Measurements from ENCODE around the gene DXO. TPM values are rescaled to one million over a fixed set of nuclear protein-coding genes. Genes with fewer than 3 reads are reported as not detected.

The DXO gene
- total RNA-seq, 4 donors from 2014 or later = 12.3 to 17.4 (median 14.6) TPM

DNA sequence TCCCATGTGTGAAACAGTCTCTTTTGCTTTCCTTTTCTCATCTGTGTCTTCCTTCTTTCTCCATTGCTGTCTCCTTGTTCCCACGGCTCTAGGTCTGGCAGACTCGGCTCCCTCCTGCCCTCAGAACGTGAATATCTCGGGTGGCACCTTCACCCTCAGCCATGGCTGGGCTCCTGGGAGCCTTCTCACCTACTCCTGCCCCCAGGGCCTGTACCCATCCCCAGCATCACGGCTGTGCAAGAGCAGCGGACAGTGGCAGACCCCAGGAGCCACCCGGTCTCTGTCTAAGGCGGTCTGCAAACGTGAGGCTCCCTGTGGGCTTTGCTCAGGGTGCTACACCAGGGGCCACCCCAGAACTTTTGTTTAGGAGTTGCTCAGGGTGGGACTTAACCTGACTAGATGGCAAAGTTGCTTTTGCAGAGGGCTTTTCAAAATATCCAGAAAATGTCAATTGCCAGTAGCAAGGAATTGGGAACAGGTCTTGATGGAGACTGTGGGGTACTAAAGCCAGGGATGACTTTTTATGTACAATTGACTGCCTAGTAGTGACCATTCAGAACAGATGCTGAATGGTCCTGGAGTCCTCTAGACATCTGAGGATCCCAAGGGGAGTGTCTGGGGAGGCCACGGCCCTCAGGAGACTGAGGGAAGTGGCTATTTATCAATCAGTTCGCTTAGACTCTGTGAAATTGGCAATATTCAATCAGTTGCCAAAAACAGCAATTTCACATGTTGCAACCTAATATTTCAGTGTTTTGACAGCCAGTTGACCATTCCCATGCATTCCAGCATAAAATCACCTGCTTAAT lies 43.9 kb downstream of the DXO start:
- no peaks in the 10 kb centered on the region for H3K36me3 ChIP-seq
- H3K27ac ChIP-seq = no peak overlapping the region
- 61 to 63% methylated on average over 4 to 6 of the region's 11 CpGs for WGBS, 2 donors (ENCODE audit: low coverage in 1 of 2)
- peaks cover 23% of the 10 kb centered on the region for H3K27me3 ChIP-seq
- TF ChIP-seq, protein P1, sequence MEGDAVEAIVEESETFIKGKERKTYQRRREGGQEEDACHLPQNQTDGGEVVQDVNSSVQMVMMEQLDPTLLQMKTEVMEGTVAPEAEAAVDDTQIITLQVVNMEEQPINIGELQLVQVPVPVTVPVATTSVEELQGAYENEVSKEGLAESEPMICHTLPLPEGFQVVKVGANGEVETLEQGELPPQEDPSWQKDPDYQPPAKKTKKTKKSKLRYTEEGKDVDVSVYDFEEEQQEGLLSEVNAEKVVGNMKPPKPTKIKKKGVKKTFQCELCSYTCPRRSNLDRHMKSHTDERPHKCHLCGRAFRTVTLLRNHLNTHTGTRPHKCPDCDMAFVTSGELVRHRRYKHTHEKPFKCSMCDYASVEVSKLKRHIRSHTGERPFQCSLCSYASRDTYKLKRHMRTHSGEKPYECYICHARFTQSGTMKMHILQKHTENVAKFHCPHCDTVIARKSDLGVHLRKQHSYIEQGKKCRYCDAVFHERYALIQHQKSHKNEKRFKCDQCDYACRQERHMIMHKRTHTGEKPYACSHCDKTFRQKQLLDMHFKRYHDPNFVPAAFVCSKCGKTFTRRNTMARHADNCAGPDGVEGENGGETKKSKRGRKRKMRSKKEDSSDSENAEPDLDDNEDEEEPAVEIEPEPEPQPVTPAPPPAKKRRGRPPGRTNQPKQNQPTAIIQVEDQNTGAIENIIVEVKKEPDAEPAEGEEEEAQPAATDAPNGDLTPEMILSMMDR (IDR thresholded peaks at IDR 0.05) = no peak
- no peak for TF ChIP-seq POLR2A (IDR thresholded peaks at IDR 0.05)
- no peak for TF ChIP-seq EP300 (IDR thresholded peaks at IDR 0.05)
- no peak for TF ChIP-seq POLR2AphosphoS5 (IDR thresholded peaks at IDR 0.05)
- ATAC-seq = no peak
- no peaks in the 10 kb centered on the region for H3K4me1 ChIP-seq
- H3K9me3 ChIP-seq = no peaks in the 10 kb centered on the region
- peak overlapping the region in 1 of 2 donors; percentile 29 for H3K4me3 ChIP-seq

DNA sequence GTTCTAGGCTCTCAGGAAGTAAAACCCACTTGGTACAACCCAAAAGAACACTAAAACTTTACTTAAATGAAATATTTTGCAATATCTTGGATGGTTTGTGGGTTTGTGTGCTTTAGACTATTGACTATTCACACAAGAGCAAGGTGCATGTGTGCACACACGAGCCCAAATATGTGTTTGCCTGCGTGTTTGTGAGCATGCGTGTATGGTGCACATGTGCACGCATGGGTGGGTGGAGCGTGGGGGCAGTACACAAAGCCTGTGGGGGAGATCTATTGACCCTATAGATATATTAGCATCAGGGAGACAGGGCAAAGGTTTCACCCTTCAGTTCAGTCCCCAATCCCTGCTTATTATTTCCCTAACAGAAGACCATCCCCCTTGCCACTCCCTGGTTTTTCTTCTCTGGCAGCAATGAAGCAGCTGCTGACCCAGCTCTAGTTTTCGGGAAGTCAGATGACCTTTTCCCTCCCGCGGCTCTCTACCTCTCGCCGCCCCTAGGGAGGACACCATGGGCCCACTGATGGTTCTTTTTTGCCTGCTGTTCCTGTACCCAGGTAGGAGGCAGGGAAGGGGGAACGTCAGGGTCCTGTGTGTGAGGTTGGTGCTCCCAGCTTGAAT lies 44.6 kb downstream of the DXO start, which contains the start of gene C2:
Gene C2 (plus strand): TSS at position 476 of the 621 bp plus-strand sequence. CDS start 36 bp downstream, at position 512.
- WGBS, 2 donors (ENCODE audit: low coverage in 1 of 2) = 30 to 49% methylated on average over 2 to 10 of the region's 11 CpGs
- no peaks in the 10 kb centered on the region for H3K36me3 ChIP-seq
- TF ChIP-seq POLR2AphosphoS5 (IDR thresholded peaks at IDR 0.05) (no peak), POLR2A (IDR thresholded peaks at IDR 0.05) (no peak), EP300 (IDR thresholded peaks at IDR 0.05) (no peak)
- TF ChIP-seq, protein P1 (IDR thresholded peaks at IDR 0.05) = no peak
- no peaks in the 10 kb centered on the region for H3K9me3 ChIP-seq
- no peaks in the 10 kb centered on the region for H3K4me1 ChIP-seq
- no peak for ATAC-seq
- H3K27me3 ChIP-seq = peaks cover 23% of the 10 kb centered on the region
- H3K4me3 ChIP-seq = peak within 1 kb of the TSS in 1 of 2 donors; percentile 29
- H3K27ac ChIP-seq = no peak within 1 kb of the TSS

DNA sequence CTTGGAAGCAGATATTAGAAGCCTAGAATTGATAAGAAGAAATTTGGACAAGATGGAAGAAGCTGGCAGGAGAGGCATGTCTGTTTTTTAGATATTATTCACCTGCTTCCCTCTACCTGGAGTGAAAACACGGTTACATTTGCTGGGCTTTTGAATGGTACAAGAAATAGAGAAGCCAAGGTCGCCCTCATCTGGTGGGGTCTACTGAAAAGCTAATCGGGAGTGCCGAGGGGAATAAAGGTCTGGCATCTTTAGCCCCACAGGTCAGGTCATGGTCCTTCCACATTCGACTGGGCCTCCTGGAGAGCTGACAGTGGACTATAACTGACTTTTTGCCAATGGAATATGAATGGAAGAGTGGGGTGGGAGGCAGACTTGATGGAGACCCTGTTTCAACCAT lies 49.0 kb downstream of the DXO start:
- WGBS, 2 donors (ENCODE audit: low coverage in 1 of 2) = 3 to 15% methylated on average over 4 to 5 of the region's 5 CpGs
- H3K4me3 ChIP-seq = no peak overlapping the region
- no peaks in the 10 kb centered on the region for H3K36me3 ChIP-seq
- no peak overlapping the region for H3K27ac ChIP-seq
- no peaks in the 10 kb centered on the region for H3K4me1 ChIP-seq
- no peaks in the 10 kb centered on the region for H3K27me3 ChIP-seq
- TF ChIP-seq, protein P1 (IDR thresholded peaks at IDR 0.05) = peak in 1 of 4 experiments; percentile 15
- TF ChIP-seq POLR2AphosphoS5 (IDR thresholded peaks at IDR 0.05) = no peak
- no peak for ATAC-seq
- no peaks in the 10 kb centered on the region for H3K9me3 ChIP-seq

DNA sequence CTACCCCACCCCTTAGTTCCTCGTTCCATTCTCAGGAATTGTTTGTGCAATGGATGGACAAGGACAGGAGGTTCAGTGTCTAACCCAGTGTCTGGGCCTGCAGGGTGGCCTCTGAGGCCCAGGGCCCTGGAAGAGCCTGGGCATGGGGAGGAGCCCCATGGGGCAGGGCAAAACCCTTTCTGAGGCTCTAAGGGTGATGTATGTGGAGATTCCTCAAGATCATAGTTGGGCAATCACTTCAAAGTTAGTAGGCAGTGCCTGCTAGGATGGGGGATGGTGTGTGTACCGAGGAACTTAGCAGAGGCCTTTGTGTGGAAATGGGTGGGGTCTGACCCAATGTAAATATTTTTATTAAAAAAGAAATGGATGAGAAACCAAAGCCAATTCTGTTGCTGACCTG lies 51.1 kb downstream of the DXO start:
- Histone ChIP-seq H3K4me1 (no peaks in the 10 kb centered on the region), H3K27ac (no peak overlapping the region), H3K27me3 (no peaks in the 10 kb centered on the region), H3K4me3 (no peak overlapping the region), H3K9me3 (no peaks in the 10 kb centered on the region), H3K36me3 (no peaks in the 10 kb centered on the region)
- ATAC-seq = no peak
- TF ChIP-seq, protein P1 (IDR thresholded peaks at IDR 0.05) = no peak
- TF ChIP-seq EP300 (IDR thresholded peaks at IDR 0.05) = no peak
- TF ChIP-seq POLR2AphosphoS5 (IDR thresholded peaks at IDR 0.05) = no peak
- TF ChIP-seq POLR2A (IDR thresholded peaks at IDR 0.05) = no peak
- 17 to 43% methylated on average over 1 of the region's 2 CpGs for WGBS, 2 donors (ENCODE audit: low coverage in 1 of 2)

Small RNA genes lying within 50 kb of the gene (small RNA-seq; reads per million reads assigned to genes)
- gene AL645922.1 = 0 reads per million in 4 donors

Other genes with a start within 250 kb of the DXO start
- under 1 TPM in 1 of 4 donors, not detected in 3; 0.54 TPM for gene MPIG6B, start 248.8 kb downstream of the DXO start, total RNA-seq
- gene DDAH2, start 242.8 kb downstream of the DXO start, total RNA-seq = 100 to 1,000 TPM in 2 of 4 donors, 10 to 100 TPM in 2; 75.6 to 127 (median 99.0) TPM
- 100 to 1,000 TPM; 191 to 427 (median 276) TPM for gene CLIC1, start 235.6 kb downstream of the DXO start, total RNA-seq
- gene MSH5, start 232.1 kb downstream of the DXO start, total RNA-seq = 10 to 100 TPM in 1 of 4 donors, 1 to 10 TPM in 3; 1.9 to 12.7 (median 6.7) TPM
- gene SAPCD1, start 209.5 kb downstream of the DXO start, total RNA-seq = 1 to 10 TPM in 1 of 4 donors, under 1 TPM in 1, not detected in 2; 0.93 to 1.1 TPM
- under 1 TPM; 0.12 to 0.54 (median 0.31) TPM for gene VWA7, start 194.8 kb downstream of the DXO start, total RNA-seq
- gene VARS1, start 176.4 kb downstream of the DXO start, total RNA-seq = 10 to 100 TPM; 25.4 to 50.6 (median 29.9) TPM
- gene LSM2, start 165.2 kb downstream of the DXO start, total RNA-seq = 10 to 100 TPM; 18.0 to 31.7 (median 28.5) TPM
- gene HSPA1L, start 156.9 kb downstream of the DXO start, total RNA-seq = 1 to 10 TPM; 1.9 to 3.9 (median 2.6) TPM
- 100 to 1,000 TPM; 287 to 496 (median 351) TPM for gene HSPA1A, start 156.6 kb downstream of the DXO start, total RNA-seq
- gene HSPA1B, start 144.4 kb downstream of the DXO start, total RNA-seq = 100 to 1,000 TPM; 198 to 260 (median 219) TPM
- 10 to 100 TPM; 28.2 to 39.1 (median 30.5) TPM for gene NEU1, start 109.3 kb downstream of the DXO start, total RNA-seq
- gene SLC44A4, start 93.1 kb downstream of the DXO start, total RNA-seq = 1 to 10 TPM in 2 of 4 donors, not detected in 2; 1.1 to 4.5 TPM
- gene EHMT2, start 74.4 kb downstream of the DXO start, total RNA-seq = 10 to 100 TPM; 29.5 to 43.4 (median 35.5) TPM
- gene ZBTB12, start 70.1 kb downstream of the DXO start, total RNA-seq = 1 to 10 TPM in 2 of 4 donors, under 1 TPM in 2; 0.40 to 2.0 (median 0.86) TPM
- 10 to 100 TPM in 3 of 4 donors, 1 to 10 TPM in 1; 3.3 to 33.4 (median 14.4) TPM for gene C2, start 44.4 kb downstream of the DXO start, total RNA-seq
- 10 to 100 TPM in 3 of 4 donors, 1 to 10 TPM in 1; 8.1 to 42.6 (median 23.1) TPM for gene CFB, start 26.0 kb downstream of the DXO start, total RNA-seq
- gene NELFE, start 13.2 kb downstream of the DXO start, total RNA-seq = 10 to 100 TPM; 64.1 to 89.7 (median 70.4) TPM
- gene SKIC2, start 13.0 kb downstream of the DXO start, total RNA-seq = 10 to 100 TPM; 18.8 to 52.5 (median 25.8) TPM
- gene C4A, start 9.9 kb upstream of the DXO start, total RNA-seq = 100 to 1,000 TPM in 1 of 4 donors, 10 to 100 TPM in 3; 50.4 to 111 (median 81.5) TPM
- gene C4B, start 42.7 kb upstream of the DXO start, total RNA-seq = 100 to 1,000 TPM in 1 of 4 donors, 10 to 100 TPM in 3; 45.6 to 259 (median 82.1) TPM
- 1 to 10 TPM in 1 of 4 donors, under 1 TPM in 2, not detected in 1; 0.47 to 1.7 (median 0.81) TPM for gene CYP21A2, start 66.3 kb upstream of the DXO start, total RNA-seq
- 100 to 1,000 TPM; 148 to 394 (median 190) TPM for gene TNXB, start 137.2 kb upstream of the DXO start, total RNA-seq
- 10 to 100 TPM; 13.3 to 26.9 (median 25.2) TPM for gene ATF6B, start 156.1 kb upstream of the DXO start, total RNA-seq
- gene FKBPL, start 158.2 kb upstream of the DXO start, total RNA-seq = 1 to 10 TPM; 2.3 to 4.2 (median 3.7) TPM
- gene PRRT1, start 179.8 kb upstream of the DXO start, total RNA-seq = 1 to 10 TPM; 1.2 to 4.8 (median 3.1) TPM
- gene PPT2, start 182.0 kb upstream of the DXO start, total RNA-seq = 100 to 1,000 TPM in 1 of 4 donors, 10 to 100 TPM in 3; 16.0 to 120 (median 25.5) TPM
- 10 to 100 TPM in 2 of 4 donors, 1 to 10 TPM in 2; 5.0 to 15.1 (median 10.1) TPM for gene EGFL8, start 192.5 kb upstream of the DXO start, total RNA-seq
- gene AGPAT1, start 203.9 kb upstream of the DXO start, total RNA-seq = 10 to 100 TPM; 45.6 to 70.5 (median 54.6) TPM
- 100 to 1,000 TPM in 1 of 4 donors, 10 to 100 TPM in 3; 78.8 to 101 (median 88.0) TPM for gene RNF5, start 206.3 kb upstream of the DXO start, total RNA-seq
- 1 to 10 TPM; 1.4 to 2.3 (median 1.6) TPM for gene AGER, start 212.1 kb upstream of the DXO start, total RNA-seq
- 10 to 100 TPM; 42.9 to 70.1 (median 61.0) TPM for gene PBX2, start 218.1 kb upstream of the DXO start, total RNA-seq
- 10 to 100 TPM in 2 of 4 donors, 1 to 10 TPM in 1, under 1 TPM in 1; 0.93 to 16.3 (median 9.0) TPM for gene GPSM3, start 220.5 kb upstream of the DXO start, total RNA-seq